Tibial nerve (tissue), 4 donors: ENCODE data around the gene TRAF7. TPM values are rescaled to one million over a fixed set of nuclear protein-coding genes. Genes with fewer than 3 reads are reported as not detected.

Experiments
- DNase-seq, 2 donors: peaks; one replicate each; pipeline ENCODE4 v3.0.0-alpha.2; 2019; ENCODE audit warnings: low spot score in 2 of 2
- H3K27ac ChIP-seq, 4 donors: fragments of 200-600 bp; sonication (generic) in 3 of 4; one replicate each; pipeline ENCODE4 v1.5.1; 2017 to 2019; ENCODE audit warnings: mild to moderate bottlenecking in 1 of 4
- H3K27me3 ChIP-seq, 2 donors: fragments of 200-600 bp; sonication (generic) in 1 of 2; one replicate each; pipeline versions ENCODE4 v1.5.1 to v1.6.0; 2017 to 2019
- H3K36me3 ChIP-seq, 3 donors: fragments of 200-600 bp; sonication (generic); one replicate each; pipeline ENCODE4 v1.5.1; 2018 to 2019
- H3K4me1 ChIP-seq, 4 donors: fragments of 200-600 bp; sonication (generic) in 3 of 4; one replicate each; pipeline ENCODE4 v1.5.1; 2017 to 2019
- H3K4me3 ChIP-seq, 4 donors: fragments of 200-600 bp; sonication (generic) in 3 of 4; one replicate each; pipeline ENCODE4 v1.5.1; 2017 to 2019; ENCODE audit warnings: mild to moderate bottlenecking in 1 of 4, moderate library complexity in 1 of 4
- H3K9me3 ChIP-seq, 4 donors: fragments of 200-600 bp; sonication (generic) in 3 of 4; one replicate each; pipeline ENCODE4 v1.5.1; 2017 to 2019
- EP300 ChIP-seq, 2 donors: sonication (generic); formaldehyde crosslinking; IDR thresholded peaks; one replicate each; pipeline ENCODE4 v1.6.1; 2017; ENCODE audit warnings: antibody characterized with exemption in 2 of 2, mild to moderate bottlenecking in 1 of 2
- POLR2A ChIP-seq, 2 donors: fragments of 450-650 bp; IDR thresholded peaks; one replicate each; pipeline ENCODE4 v1.6.1; 2017; ENCODE audit warnings: antibody characterized with exemption in 2 of 2, mild to moderate bottlenecking in 2 of 2, moderate library complexity in 2 of 2
- WGBS, 2 donors: methylation state at CpG; one replicate each; pipeline ENCODE4 v1.1.5; 2018; 5-methylcytosine and 5-hydroxymethylcytosine counted together
- total RNA-seq, 4 donors: library from RNA; depleted of rRNA; stranded (reverse); fragments of >200 nt; gene quantifications; one replicate each; pipeline ENCODE4 v1.1.0, GENCODE V29; 2016
- TF ChIP-seq, protein P1 (sequence below), 5 experiments: fragments of 200-600 bp in 3 of 5; fragments of 450-650 bp in 2 of 5; sonication (generic) in 3 of 5; IDR thresholded peaks; one replicate each; pipeline ENCODE4 v1.5.1; 2016 to 2019; ENCODE audit warnings: antibody characterized with exemption in 5 of 5, mild to moderate bottlenecking in 3 of 5, moderate library complexity in 2 of 5

The TRAF7 gene
- total RNA-seq, 4 donors from 2014 or later: 29.1 to 53.7 (median 38.4) TPM

DNA sequence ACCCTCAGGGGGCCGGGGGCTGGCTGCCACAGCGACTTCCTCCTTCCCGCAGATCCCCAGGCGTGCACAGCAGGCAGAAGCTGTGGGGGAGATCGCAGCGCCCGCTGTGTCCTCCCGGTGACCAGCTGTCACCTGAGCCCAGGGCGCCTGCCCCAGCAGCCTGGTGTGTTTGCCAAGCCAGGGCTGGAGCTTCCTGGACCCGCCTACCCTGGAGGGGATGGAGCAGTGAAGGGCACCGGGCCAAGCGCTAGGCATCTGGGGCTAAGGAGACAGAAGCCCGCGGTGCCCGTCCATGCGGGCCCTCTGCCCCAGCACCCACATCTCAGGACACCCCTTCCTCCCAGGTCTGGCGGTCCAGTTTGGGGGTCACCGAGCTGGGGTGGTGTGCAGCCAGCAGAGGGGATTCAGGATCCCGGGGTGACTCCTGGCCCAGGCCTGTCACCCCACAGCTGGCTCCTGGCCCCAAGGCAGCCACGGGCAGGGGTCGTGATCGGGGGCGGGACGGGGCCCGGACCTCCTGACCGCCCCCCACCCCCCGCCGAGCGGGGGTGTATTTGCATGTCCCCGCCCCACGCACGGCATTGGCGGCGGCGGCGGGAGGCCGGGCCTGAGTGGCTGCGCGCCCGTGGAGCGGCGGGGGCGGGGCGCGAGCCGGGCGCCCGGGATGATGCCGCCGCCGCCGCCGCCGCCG, 7.5 kb upstream of the TRAF7 start, which contains the start of gene RAB26:
RAB26 (plus strand) TSS at position 645 of the 691 bp plus-strand sequence. CDS start 159 bp downstream, outside the sequence.
- 20 to 32% methylated on average over 16 to 20 of the region's 55 CpGs for WGBS, 2 donors
- Histone ChIP-seq H3K9me3 (no peaks in the 10 kb centered on the region), H3K4me1 (peaks cover 0 to 53% (median 45%) of the 10 kb centered on the region in 4 donors), H3K27me3 (no peaks in the 10 kb centered on the region), H3K4me3 (peak within 1 kb of the TSS; percentile 15 to 55 (median 39)), H3K27ac (peak within 1 kb of the TSS; percentile 58 to 81 (median 70)), H3K36me3 (peaks cover 0 to 9% (median 0%) of the 10 kb centered on the region in 3 donors)
- TF ChIP-seq, protein P1, sequence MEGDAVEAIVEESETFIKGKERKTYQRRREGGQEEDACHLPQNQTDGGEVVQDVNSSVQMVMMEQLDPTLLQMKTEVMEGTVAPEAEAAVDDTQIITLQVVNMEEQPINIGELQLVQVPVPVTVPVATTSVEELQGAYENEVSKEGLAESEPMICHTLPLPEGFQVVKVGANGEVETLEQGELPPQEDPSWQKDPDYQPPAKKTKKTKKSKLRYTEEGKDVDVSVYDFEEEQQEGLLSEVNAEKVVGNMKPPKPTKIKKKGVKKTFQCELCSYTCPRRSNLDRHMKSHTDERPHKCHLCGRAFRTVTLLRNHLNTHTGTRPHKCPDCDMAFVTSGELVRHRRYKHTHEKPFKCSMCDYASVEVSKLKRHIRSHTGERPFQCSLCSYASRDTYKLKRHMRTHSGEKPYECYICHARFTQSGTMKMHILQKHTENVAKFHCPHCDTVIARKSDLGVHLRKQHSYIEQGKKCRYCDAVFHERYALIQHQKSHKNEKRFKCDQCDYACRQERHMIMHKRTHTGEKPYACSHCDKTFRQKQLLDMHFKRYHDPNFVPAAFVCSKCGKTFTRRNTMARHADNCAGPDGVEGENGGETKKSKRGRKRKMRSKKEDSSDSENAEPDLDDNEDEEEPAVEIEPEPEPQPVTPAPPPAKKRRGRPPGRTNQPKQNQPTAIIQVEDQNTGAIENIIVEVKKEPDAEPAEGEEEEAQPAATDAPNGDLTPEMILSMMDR (IDR thresholded peaks at IDR 0.05): no peak
- no peak for TF ChIP-seq POLR2A (IDR thresholded peaks at IDR 0.05)
- peak in 1 of 2 donors; percentile 31 for TF ChIP-seq EP300 (IDR thresholded peaks at IDR 0.05)
- DNase-seq: peak in 1 of 2 donors; percentile 46

DNA sequence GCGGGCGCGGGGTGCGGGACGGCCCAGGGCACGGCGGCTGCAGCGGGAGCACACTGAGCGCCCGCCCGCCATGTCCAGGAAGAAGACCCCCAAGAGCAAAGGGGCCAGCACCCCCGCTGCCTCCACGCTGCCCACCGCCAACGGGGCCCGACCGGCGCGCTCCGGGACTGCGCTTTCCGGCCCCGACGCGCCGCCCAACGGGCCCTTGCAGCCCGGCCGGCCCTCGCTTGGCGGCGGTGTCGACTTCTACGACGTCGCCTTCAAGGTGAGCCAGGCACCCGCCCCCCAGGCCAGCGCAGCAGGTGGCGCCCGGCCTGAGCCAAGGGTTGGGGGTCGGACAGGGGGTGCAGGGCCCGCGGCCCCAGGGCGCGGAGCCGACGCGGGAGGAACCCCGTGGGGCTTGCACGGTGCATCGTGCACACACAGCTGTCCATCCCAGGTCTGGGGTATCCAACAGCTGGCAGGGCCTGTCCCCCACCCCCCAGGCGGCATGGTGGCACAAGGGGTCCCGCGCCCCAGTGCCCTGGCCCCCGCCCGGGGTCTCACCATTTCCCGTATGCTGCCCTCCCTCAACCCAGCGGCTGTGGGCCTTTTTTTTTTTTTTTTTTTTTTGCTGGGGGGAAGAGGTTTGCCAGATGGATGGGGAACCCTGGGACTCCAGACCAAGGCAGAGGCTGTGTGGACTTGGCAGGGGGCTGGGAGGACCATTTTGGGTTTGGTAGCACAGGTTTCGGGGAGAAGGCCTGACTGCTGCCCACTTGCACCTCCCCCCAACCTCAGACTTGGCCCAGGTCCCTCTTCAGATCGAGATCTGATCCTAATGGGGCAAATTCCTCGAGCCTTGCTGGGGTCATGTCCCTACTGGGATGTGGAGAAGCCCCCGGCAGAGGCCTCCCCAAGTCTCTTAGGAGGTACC, 6.6 kb upstream of the TRAF7 start:
- Histone ChIP-seq H3K9me3 (no peaks in the 10 kb centered on the region), H3K27ac (peak overlapping the region in 2 of 4 donors; percentile 60 to 66), H3K4me3 (peak overlapping the region in 3 of 4 donors; percentile 15 to 55 (median 50)), H3K36me3 (peaks cover 0 to 9% (median 0%) of the 10 kb centered on the region in 3 donors), H3K4me1 (peaks cover 0 to 62% (median 53%) of the 10 kb centered on the region in 4 donors), H3K27me3 (no peaks in the 10 kb centered on the region)
- no peak for DNase-seq
- TF ChIP-seq, protein P1 (IDR thresholded peaks at IDR 0.05): peak in 2 of 5 experiments; percentile 29 to 45
- no peak for TF ChIP-seq POLR2A (IDR thresholded peaks at IDR 0.05)
- TF ChIP-seq EP300 (IDR thresholded peaks at IDR 0.05): no peak
- 7 to 11% methylated on average over 9 to 15 of the region's 62 CpGs for WGBS, 2 donors

DNA sequence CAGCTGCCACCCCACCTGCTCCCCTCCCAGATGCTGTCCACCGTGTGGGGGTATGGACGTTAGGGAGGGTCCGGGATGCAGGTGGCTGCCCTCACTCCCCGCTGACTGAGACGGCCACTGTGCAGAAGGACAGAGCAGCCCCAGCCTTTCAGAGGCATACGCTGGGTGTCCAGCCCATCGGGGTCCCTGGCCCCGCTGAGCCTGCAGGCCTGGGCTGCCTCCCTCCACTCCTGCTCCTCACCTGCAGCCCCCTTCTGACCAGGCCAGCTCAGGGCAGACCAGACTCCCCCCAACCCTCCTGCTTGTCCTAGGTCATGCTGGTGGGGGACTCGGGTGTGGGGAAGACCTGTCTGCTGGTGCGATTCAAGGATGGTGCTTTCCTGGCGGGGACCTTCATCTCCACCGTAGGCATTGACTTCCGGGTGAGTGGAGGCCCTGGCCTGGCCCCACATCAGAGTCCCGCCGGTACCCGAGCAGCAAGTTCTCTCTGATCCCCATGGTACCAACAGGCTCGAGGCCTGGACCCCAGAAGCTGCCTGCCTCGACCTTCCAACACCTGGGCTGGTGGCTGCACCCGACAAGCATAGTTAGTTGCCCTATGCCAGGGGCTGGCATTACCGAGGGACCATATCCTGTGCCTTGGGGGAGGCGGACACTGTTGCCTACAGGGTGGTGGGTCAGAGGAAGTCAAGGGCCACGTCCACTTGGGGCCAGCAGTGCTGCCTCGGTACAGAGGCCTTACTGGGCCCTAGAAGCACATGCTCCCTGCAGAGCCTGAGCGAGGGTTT, 5.8 kb upstream of the TRAF7 start:
- WGBS, 2 donors: 50 to 64% methylated on average over 19 to 24 of the region's 24 CpGs
- DNase-seq: no peak
- Histone ChIP-seq H3K36me3 (peaks cover 0 to 9% (median 0%) of the 10 kb centered on the region in 3 donors), H3K4me3 (no peak overlapping the region), H3K27ac (no peak overlapping the region), H3K4me1 (peaks cover 0 to 69% (median 59%) of the 10 kb centered on the region in 4 donors), H3K9me3 (no peaks in the 10 kb centered on the region), H3K27me3 (no peaks in the 10 kb centered on the region)
- no peak for TF ChIP-seq POLR2A (IDR thresholded peaks at IDR 0.05)
- TF ChIP-seq, protein P1 (IDR thresholded peaks at IDR 0.05): no peak
- no peak for TF ChIP-seq EP300 (IDR thresholded peaks at IDR 0.05)

DNA sequence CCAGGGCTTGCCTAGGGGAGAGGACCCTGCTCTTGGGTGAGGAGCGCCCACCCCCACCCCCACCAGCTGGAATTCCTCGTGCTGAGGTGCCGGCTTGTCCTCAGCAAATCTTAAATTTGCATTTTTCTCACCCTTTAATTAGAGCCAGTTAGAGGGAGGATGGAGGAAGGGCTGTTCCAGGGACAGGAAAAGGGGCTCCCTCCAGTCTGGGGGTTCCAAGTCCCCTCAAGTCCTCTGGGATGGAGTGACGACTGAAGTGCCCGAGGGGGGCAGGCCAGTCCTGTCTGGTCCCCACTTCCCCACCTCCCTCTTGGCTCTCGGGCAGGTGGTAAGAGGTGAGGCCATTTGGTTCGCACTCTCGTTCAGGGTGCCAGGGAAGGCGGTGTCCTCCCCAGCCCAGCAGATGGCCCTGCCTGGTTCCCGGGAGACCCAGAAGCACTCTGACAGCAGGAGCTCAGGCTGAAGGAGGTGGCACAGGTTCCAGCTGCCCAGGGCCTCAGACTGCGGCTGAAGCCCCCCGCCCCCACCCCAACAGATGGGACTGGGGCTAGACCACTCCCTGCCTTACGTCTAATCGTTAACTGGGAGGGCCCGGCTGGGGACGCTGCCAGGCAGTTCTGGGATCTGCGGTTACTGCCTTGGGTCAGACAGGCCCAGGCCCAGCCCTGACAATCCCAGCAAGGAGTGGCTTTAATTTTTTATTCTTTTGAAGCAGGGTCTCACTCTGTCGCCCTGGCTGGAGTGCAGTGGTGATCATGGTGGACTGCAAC, 5.0 kb upstream of the TRAF7 start:
- Histone ChIP-seq H3K4me3 (no peak overlapping the region), H3K27me3 (no peaks in the 10 kb centered on the region), H3K4me1 (peaks cover 0 to 69% (median 59%) of the 10 kb centered on the region in 4 donors), H3K9me3 (no peaks in the 10 kb centered on the region), H3K36me3 (peaks cover 0 to 9% (median 0%) of the 10 kb centered on the region in 3 donors), H3K27ac (no peak overlapping the region)
- no peak for TF ChIP-seq EP300 (IDR thresholded peaks at IDR 0.05)
- TF ChIP-seq POLR2A (IDR thresholded peaks at IDR 0.05): no peak
- TF ChIP-seq, protein P1 (IDR thresholded peaks at IDR 0.05): no peak
- DNase-seq: no peak
- WGBS, 2 donors: 47 to 68% methylated on average over 10 to 14 of the region's 18 CpGs
